Liver (tissue), 9 donors: Measurements from ENCODE around the gene ZNF594. TPM values are rescaled to one million over a fixed set of nuclear protein-coding genes. Genes with fewer than 3 reads are reported as not detected.

Experiments used
- DNase-seq: peaks from one replicate; pipeline ENCODE4 v3.0.0-alpha.2; 2017; ENCODE audit warnings: low spot score
- H3K27ac ChIP-seq, 2 donors: one replicate each; pipeline ENCODE4 v1.7.0; 2013; ENCODE audit warnings: inconsistent platforms in 2 of 2, low read length in 2 of 2, control low read depth in 1 of 2, low read depth in 1 of 2, mild to moderate bottlenecking in 1 of 2
- H3K27me3 ChIP-seq, 4 donors: one replicate each; pipeline versions ENCODE4 v1.6.1 to v1.7.0; 2013; ENCODE audit warnings: low read length in 3 of 4, inconsistent platforms in 1 of 4, mild to moderate bottlenecking in 1 of 4, moderate library complexity in 1 of 4; ENCODE audit not compliant: control insufficient read depth in 4 of 4, insufficient read depth in 4 of 4
- H3K36me3 ChIP-seq, 4 donors: one replicate each; pipeline versions ENCODE4 v1.6.1 to v1.7.0; 2013; ENCODE audit warnings: low read length in 3 of 4, mild to moderate bottlenecking in 3 of 4, low read depth in 1 of 4, moderate library complexity in 1 of 4; ENCODE audit not compliant: control insufficient read depth in 4 of 4, insufficient read depth in 3 of 4
- H3K4me1 ChIP-seq, 4 donors: one replicate each; pipeline versions ENCODE4 v1.6.1 to v1.7.0; 2013; ENCODE audit warnings: low read length in 3 of 4, mild to moderate bottlenecking in 3 of 4, moderate library complexity in 1 of 4; ENCODE audit not compliant: control insufficient read depth in 4 of 4, insufficient read depth in 4 of 4
- H3K4me3 ChIP-seq, 3 donors: one replicate each; pipeline versions ENCODE4 v1.6.1 to v1.7.0; 2013; ENCODE audit warnings: low read length in 3 of 3, control low read depth in 1 of 3, low read depth in 1 of 3, mild to moderate bottlenecking in 1 of 3
- H3K9ac ChIP-seq, 2 donors: one replicate each; pipeline ENCODE4 v1.7.0; 2013; ENCODE audit warnings: low read length in 2 of 2, mild to moderate bottlenecking in 2 of 2, moderate library complexity in 2 of 2, control low read depth in 1 of 2, low read depth in 1 of 2
- H3K9me3 ChIP-seq, 4 donors: one replicate each; pipeline versions ENCODE4 v1.6.1 to v1.7.0; 2013; ENCODE audit warnings: low read length in 3 of 4; ENCODE audit not compliant: control insufficient read depth in 4 of 4
- EGR1 ChIP-seq, 2 donors: IDR thresholded peaks; 2 replicates each; pipeline ENCODE4 v1.6.1; 2016 to 2018; ENCODE audit warnings: antibody characterized with exemption in 2 of 2, low read depth in 2 of 2
- FOXA1 ChIP-seq: IDR thresholded peaks from 2 replicates; pipeline ENCODE4 v1.6.1; 2016; ENCODE audit warnings: antibody characterized with exemption
- FOXA2 ChIP-seq: IDR thresholded peaks from 2 replicates; pipeline ENCODE4 v1.6.1; 2016; ENCODE audit warnings: antibody characterized with exemption
- GABPA ChIP-seq, 2 donors: IDR thresholded peaks in 1 of 2; conservative IDR thresholded peaks in 1 of 2; 2 replicates each; pipeline ENCODE4 v1.6.1; 2016; ENCODE audit warnings: antibody characterized with exemption in 2 of 2, mild to moderate bottlenecking in 1 of 2, moderate library complexity in 1 of 2
- HNF4A ChIP-seq, 2 donors: conservative IDR thresholded peaks; 2 replicates each; pipeline ENCODE4 v1.6.1; 2016; ENCODE audit warnings: antibody characterized with exemption in 2 of 2, mild to moderate bottlenecking in 2 of 2
- HNF4G ChIP-seq: IDR thresholded peaks from 2 replicates; pipeline ENCODE4 v1.6.1; 2016; ENCODE audit warnings: antibody characterized with exemption
- JUND ChIP-seq, 2 donors: IDR thresholded peaks; 2 replicates each; pipeline ENCODE4 v1.6.1; 2016; ENCODE audit warnings: antibody characterized with exemption in 2 of 2
- RAD21 ChIP-seq, 2 donors: IDR thresholded peaks; 2 replicates each; pipeline ENCODE4 v1.6.1; 2016; ENCODE audit warnings: antibody characterized with exemption in 2 of 2, mild to moderate bottlenecking in 2 of 2
- REST ChIP-seq: IDR thresholded peaks from 2 replicates; pipeline ENCODE4 v1.6.1; 2016; ENCODE audit warnings: antibody characterized with exemption, mild to moderate bottlenecking
- RXRA ChIP-seq, 2 donors: IDR thresholded peaks; 2 replicates each; pipeline ENCODE4 v1.6.1; 2017 to 2018; ENCODE audit warnings: antibody characterized with exemption in 2 of 2, mild to moderate bottlenecking in 1 of 2
- SP1 ChIP-seq: IDR thresholded peaks from 2 replicates; pipeline ENCODE4 v1.6.1; 2018; ENCODE audit warnings: antibody characterized with exemption, mild to moderate bottlenecking
- TAF1 ChIP-seq: conservative IDR thresholded peaks from 2 replicates; pipeline ENCODE4 v1.6.1; 2016; ENCODE audit warnings: antibody characterized with exemption, mild to moderate bottlenecking
- YY1 ChIP-seq: IDR thresholded peaks from 2 replicates; pipeline ENCODE4 v1.6.1; 2016; ENCODE audit warnings: antibody characterized with exemption, mild to moderate bottlenecking
- WGBS: extraction: QIAGEN DNeasy Blood & Tissue Kit; methylation state at CpG from one replicate; pipeline ENCODE4 v1.1.7; 2013; 5-methylcytosine and 5-hydroxymethylcytosine counted together
- polyA plus RNA-seq, 2 donors: library from polyadenylated mRNA; stranded (reverse) in 1 of 2; unstranded in 1 of 2; fragments of 200-250 nt in 1 of 2; fragments of >200 nt in 1 of 2; fragmentation: Nextera tagmentation in 1 of 2; extraction: Ambion mirVana in 1 of 2; gene quantifications; one replicate each; pipeline versions ENCODE4 v1.2.1 to v1.2.3, GENCODE V29; 2013 to 2015
- total RNA-seq, 2 donors: library from RNA; depleted of rRNA; stranded (reverse); fragments of >200 nt; gene quantifications; one replicate each; pipeline ENCODE4 v1.2.3, GENCODE V29; 2014
- TF ChIP-seq, protein P1 (sequence below): IDR thresholded peaks from 2 replicates; pipeline ENCODE4 v1.6.1; 2016; ENCODE audit warnings: antibody characterized with exemption
- donor health status: healthy.
- donor health status: healthy.
- donor health status: healthy.
- donor health status: healthy.
- donor health status: healthy.

The ZNF594 gene
- total and polyA plus RNA-seq, 4 donors, result 0.76 to 7.4 (median 4.1) TPM

DNA sequence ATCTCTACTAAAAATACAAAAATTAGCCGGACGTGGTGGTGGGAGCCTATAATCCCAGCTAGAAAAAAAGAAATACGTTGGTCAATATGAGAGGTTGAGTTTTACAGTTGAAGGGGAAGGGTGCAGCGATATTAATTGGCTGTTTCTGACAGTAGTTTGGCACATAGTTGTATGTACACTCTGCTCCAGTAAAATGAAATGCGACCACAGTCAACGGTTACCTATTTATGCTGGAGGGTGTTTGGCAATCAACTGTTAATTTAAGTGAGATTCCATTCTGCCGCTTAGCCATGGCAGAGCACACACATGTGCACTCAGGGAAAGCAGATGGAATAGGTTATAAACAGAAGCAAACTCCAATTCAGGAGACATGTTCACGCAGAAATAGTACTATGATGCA lies 9.3 kb upstream of the ZNF594 start:
- no peaks in the 10 kb centered on the region for H3K9me3 ChIP-seq
- no peak overlapping the region for H3K27ac ChIP-seq
- TF ChIP-seq JUND (IDR thresholded peaks at IDR 0.05) (no peak), RAD21 (IDR thresholded peaks at IDR 0.05) (no peak), SP1 (no peak), REST (no peak), HNF4G (no peak), GABPA (IDR thresholded peaks at IDR 0.05 in 1 of 2, conservative IDR thresholded peaks at IDR 0.05 in 1 of 2) (no peak), EGR1 (IDR thresholded peaks at IDR 0.05; ENCODE audit: low read depth in 2 of 2) (no peak), RXRA (IDR thresholded peaks at IDR 0.05) (no peak), TAF1 (no peak), FOXA1 (no peak), HNF4A (conservative IDR thresholded peaks at IDR 0.05) (no peak)
- TF ChIP-seq, protein P1, sequence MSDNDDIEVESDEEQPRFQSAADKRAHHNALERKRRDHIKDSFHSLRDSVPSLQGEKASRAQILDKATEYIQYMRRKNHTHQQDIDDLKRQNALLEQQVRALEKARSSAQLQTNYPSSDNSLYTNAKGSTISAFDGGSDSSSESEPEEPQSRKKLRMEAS, result no peak
- no peaks in the 10 kb centered on the region for H3K36me3 ChIP-seq
- no peaks in the 10 kb centered on the region for H3K27me3 ChIP-seq
- no peaks in the 10 kb centered on the region for H3K4me1 ChIP-seq
- no peak overlapping the region for H3K4me3 ChIP-seq
- DNase-seq, result no peak
- 85% methylated on average over 8 of the region's 8 CpGs for WGBS
- H3K9ac ChIP-seq, result no peak overlapping the region

- Histone ChIP-seq H3K36me3 (no peaks in the 10 kb centered on the region), H3K4me3 (no peak overlapping the region), H3K27me3 (no peaks in the 10 kb centered on the region), H3K9me3 (no peaks in the 10 kb centered on the region), H3K9ac (no peak overlapping the region), H3K27ac (no peak overlapping the region), H3K4me1 (no peaks in the 10 kb centered on the region)
- TF ChIP-seq TAF1 (no peak), REST (no peak), FOXA2 (no peak), YY1 (no peak), RAD21 (IDR thresholded peaks at IDR 0.05) (no peak), HNF4A (conservative IDR thresholded peaks at IDR 0.05) (no peak)
- DNase-seq, result no peak
- WGBS, result 48% methylated on average over 2 of the region's 2 CpGs
Measured at GRCh38 chr17:5200360-5200759, 8.7 kb upstream of the ZNF594 start.
